RWPE1 (cell line): ENCODE measurements around the gene EID2.

ENCODE experiments used
- CTCF ChIA-PET: fragments of 350-600 bp; sonication (Branson Sonifier 250); formaldehyde crosslinking; extraction: SDS; loops from one replicate; lab custom pipeline; 2021; lab: Yijun Ruan, JAX
- POLR2A ChIA-PET: fragments of 400-600 bp; formaldehyde crosslinking; extraction: SDS; loops from one replicate; lab custom pipeline; 2020; ENCODE audit warnings: antibody characterized with exemption; ENCODE audit not compliant: low non-redundant PET; lab: Yijun Ruan, JAX
- DNase-seq: peaks from one replicate; pipeline ENCODE4 v3.0.0; 2012; ENCODE audit warnings: low spot score
- H3K27ac ChIP-seq: fragments of 450-650 bp; 2 replicates; pipeline ENCODE4 v1.5.1; 2017
- TF ChIP-seq, protein P1 (sequence below): fragments of 450-650 bp; conservative IDR thresholded peaks from 2 replicates; pipeline ENCODE4 v1.5.1; 2017; ENCODE audit warnings: low read depth, mild to moderate bottlenecking

The EID2 gene

GRCh38 chr19:39500543-39500942 is 39.4 kb downstream of the EID2 start:
- DNase-seq = no peak
- CTCF ChIA-PET = interaction anchor here (0.5 to 1.0 kb wide), 3 partner anchors 27 to 805 kb away, joined by 3 to 4 read pairs (median 3); no protein-coding TSS in a partner anchor
- no peak overlapping the region for H3K27ac ChIP-seq
- POLR2A ChIA-PET = no interaction called here
- TF ChIP-seq, protein P1, sequence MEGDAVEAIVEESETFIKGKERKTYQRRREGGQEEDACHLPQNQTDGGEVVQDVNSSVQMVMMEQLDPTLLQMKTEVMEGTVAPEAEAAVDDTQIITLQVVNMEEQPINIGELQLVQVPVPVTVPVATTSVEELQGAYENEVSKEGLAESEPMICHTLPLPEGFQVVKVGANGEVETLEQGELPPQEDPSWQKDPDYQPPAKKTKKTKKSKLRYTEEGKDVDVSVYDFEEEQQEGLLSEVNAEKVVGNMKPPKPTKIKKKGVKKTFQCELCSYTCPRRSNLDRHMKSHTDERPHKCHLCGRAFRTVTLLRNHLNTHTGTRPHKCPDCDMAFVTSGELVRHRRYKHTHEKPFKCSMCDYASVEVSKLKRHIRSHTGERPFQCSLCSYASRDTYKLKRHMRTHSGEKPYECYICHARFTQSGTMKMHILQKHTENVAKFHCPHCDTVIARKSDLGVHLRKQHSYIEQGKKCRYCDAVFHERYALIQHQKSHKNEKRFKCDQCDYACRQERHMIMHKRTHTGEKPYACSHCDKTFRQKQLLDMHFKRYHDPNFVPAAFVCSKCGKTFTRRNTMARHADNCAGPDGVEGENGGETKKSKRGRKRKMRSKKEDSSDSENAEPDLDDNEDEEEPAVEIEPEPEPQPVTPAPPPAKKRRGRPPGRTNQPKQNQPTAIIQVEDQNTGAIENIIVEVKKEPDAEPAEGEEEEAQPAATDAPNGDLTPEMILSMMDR = no peak

DNA sequence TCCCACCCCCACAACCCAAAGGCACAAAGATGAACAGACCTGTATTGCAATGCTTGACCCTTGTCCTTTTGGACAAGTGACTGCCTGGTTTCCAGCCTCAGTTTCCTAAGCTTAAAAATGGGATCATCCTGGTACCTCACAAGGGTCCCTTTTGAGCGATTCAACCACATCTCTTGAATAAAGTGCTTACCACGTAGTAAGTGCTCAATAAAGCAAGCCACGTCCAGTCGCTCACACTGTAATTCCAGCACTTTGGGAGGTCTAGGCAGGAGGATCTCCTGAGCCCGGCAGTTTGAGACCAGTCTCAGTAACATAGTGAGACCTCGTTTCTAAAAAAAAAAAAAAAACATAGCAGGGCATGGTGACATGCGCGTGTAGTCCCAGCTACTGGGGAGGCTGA is 40.0 kb downstream of the EID2 start:
- ChIA-PET POLR2A (no interaction called here), CTCF (interaction anchor here (0.6 kb wide), 1 partner anchor 389 kb away, joined by 3 read pairs; no protein-coding TSS in a partner anchor)
- DNase-seq = no peak
- TF ChIP-seq, protein P1 = no peak
- no peak overlapping the region for H3K27ac ChIP-seq

GRCh38 chr19:39498798-39499642 is 40.9 kb downstream of the EID2 start, which contains the start of gene DLL3:
Gene DLL3, plus strand, starts transcription at chr19:39498947. Its CDS starts 28 bp downstream, at chr19:39498975.
- no peak within 1 kb of the TSS for H3K27ac ChIP-seq
- ChIA-PET CTCF (interaction anchor here (0.6 to 2.2 kb wide), 3 partner anchors 16 to 559 kb away, joined by 5 to 11 read pairs (median 5); partner anchors contain the start of genes EID2B and SELENOV), POLR2A (no interaction called here)
- DNase-seq = no peak
- TF ChIP-seq, protein P1 = no peak

DNA sequence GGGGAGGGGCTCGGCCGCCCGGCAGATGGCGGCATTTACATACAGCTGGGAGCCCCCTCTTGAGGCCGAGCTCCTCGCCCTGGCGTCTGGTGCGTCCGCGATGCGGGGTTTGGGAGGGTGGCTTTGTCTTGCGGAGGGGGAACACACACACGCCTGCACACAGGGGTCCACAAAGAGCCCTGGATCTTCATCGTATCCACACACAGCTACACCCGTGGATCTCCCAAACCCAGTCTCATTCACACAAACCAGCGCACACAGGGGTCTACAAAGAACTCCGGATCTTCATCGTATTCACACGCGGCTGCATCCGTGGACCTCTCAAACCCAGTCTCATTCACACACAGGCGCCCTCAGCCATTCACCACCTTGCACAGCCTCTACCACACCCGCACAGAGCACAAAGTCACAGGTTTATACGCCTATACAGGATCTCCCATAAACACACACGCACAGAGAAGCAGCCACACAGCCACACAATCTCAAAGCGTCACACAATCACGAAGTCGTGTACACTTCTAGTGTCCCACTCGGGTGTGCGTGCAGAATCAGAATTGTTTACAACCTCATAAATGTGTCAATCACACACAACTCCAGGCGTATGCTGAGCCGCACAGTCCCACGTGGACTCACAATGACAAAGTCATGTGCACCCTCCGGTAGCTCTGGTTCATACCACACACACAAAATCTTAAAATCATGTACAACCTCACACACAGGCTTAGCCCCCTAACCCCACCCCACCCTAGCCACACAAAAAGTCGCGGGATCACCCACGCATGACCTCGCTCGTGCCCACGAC is 41.8 kb downstream of the EID2 start:
- H3K27ac ChIP-seq = no peak overlapping the region
- ChIA-PET POLR2A (interaction anchor here (0.7 kb wide), 1 partner anchor 62 kb away, joined by 3 read pairs; the partner anchor contains the start of gene RPS16), CTCF (interaction anchor here (0.6 to 2.2 kb wide), 8 partner anchors 17 to 560 kb away, joined by 3 to 11 read pairs (median 5); partner anchors contain the start of genes EID2, EID2B and SELENOV)
- DNase-seq = no peak
- TF ChIP-seq, protein P1 = peak; percentile 36; the same call in 1 of the 2 replicates

GRCh38 chr19:39497701-39497995 is 42.3 kb downstream of the EID2 start:
- ChIA-PET CTCF (interaction anchor here (0.6 to 2.2 kb wide), 4 partner anchors 17 to 42 kb away, joined by 3 to 11 read pairs (median 5); partner anchors contain the start of genes EID2 and SELENOV), POLR2A (interaction anchor here (0.7 kb wide), 1 partner anchor 62 kb away, joined by 3 read pairs; the partner anchor contains the start of gene RPS16)
- TF ChIP-seq, protein P1 = no peak
- DNase-seq = no peak
- no peak overlapping the region for H3K27ac ChIP-seq

GRCh38 chr19:39496063-39496462 is 43.9 kb downstream of the EID2 start:
- no peak for DNase-seq
- no peak overlapping the region for H3K27ac ChIP-seq
- TF ChIP-seq, protein P1 = no peak
- CTCF ChIA-PET = interaction anchor here (0.5 to 0.6 kb wide), 2 partner anchors 162 to 638 kb away, joined by 3 read pairs; no protein-coding TSS in a partner anchor
- POLR2A ChIA-PET = no interaction called here
